ENCODE results near the gene CNTRL. TPM values are rescaled to one million over a fixed set of nuclear protein-coding genes. Genes with fewer than 3 reads are reported as not detected.

CNTRL gene
- total and polyA plus RNA-seq, 5 donors from 2014 or later = 12.2 to 135 (median 15.9) TPM

- Histone ChIP-seq H3K9me3 (ENCODE audit: control insufficient read depth in 2 of 2, low read length in 2 of 2) (no peaks in the 10 kb centered on the region), H3K36me3 (ENCODE audit: control insufficient read depth, insufficient read depth, low read length) (no peaks in the 10 kb centered on the region), H3K4me3 (ENCODE audit: low read depth, low read length) (no peak overlapping the region), H3K27ac (ENCODE audit: insufficient read depth, low read length, poor library complexity, severe bottlenecking) (no peak overlapping the region), H3K4me1 (ENCODE audit: control insufficient read depth, insufficient read depth, low read length, poor library complexity, severe bottlenecking) (peaks cover 9% of the 10 kb centered on the region), H3K27me3 (ENCODE audit: control insufficient read depth, insufficient read depth, low read length) (no peaks in the 10 kb centered on the region)
- Mint-ChIP-seq H3K27me3 (no peaks in the 10 kb centered on the region), H3K27ac (no peak overlapping the region), H3K36me3 (peaks cover 7% of the 10 kb centered on the region), H3K9me3 (peaks cover 0 to 5% (median 0%) of the 10 kb centered on the region in 7 donors), H3K4me1 (peaks cover 10 to 22% (median 16%) of the 10 kb centered on the region in 4 donors), H3K4me3 (peak overlapping the region in 1 of 4 donors; percentile 36)
- DNase-seq (no peak), ATAC-seq (ENCODE audit: low read depth in 2 of 2) (no peak)
Measured at GRCh38 chr9:121059513-121059912, 15.2 kb upstream of the CNTRL start.

- peaks cover 9% of the 10 kb centered on the region for H3K4me1 ChIP-seq (ENCODE audit: control insufficient read depth, insufficient read depth, low read length, poor library complexity, severe bottlenecking)
- ATAC-seq (ENCODE audit: low read depth in 2 of 2) (no peak), DNase-seq (peak; percentile 26 to 77 (median 59))
- no peak overlapping the region for H3K27ac ChIP-seq (ENCODE audit: insufficient read depth, low read length, poor library complexity, severe bottlenecking)
- peaks cover 10 to 22% (median 16%) of the 10 kb centered on the region in 4 donors for H3K4me1 Mint-ChIP-seq
- no peak overlapping the region for H3K4me3 ChIP-seq (ENCODE audit: low read depth, low read length)
- no peak overlapping the region for H3K27ac Mint-ChIP-seq
- H3K27me3 Mint-ChIP-seq = no peaks in the 10 kb centered on the region
- H3K4me3 Mint-ChIP-seq = no peak overlapping the region
- H3K36me3 Mint-ChIP-seq = peaks cover 7% of the 10 kb centered on the region
- H3K9me3 Mint-ChIP-seq = peaks cover 0 to 5% (median 0%) of the 10 kb centered on the region in 7 donors
- H3K9me3 ChIP-seq (ENCODE audit: control insufficient read depth in 2 of 2, low read length in 2 of 2) = no peaks in the 10 kb centered on the region
- no peaks in the 10 kb centered on the region for H3K27me3 ChIP-seq (ENCODE audit: control insufficient read depth, insufficient read depth, low read length)
- H3K36me3 ChIP-seq (ENCODE audit: control insufficient read depth, insufficient read depth, low read length) = no peaks in the 10 kb centered on the region
Measured at GRCh38 chr9:121059998-121060636, 14.6 kb upstream of the CNTRL start.

GRCh38 chr9:121066850-121067249 is 7.9 kb upstream of the CNTRL start:
- H3K4me3 Mint-ChIP-seq = no peak overlapping the region
- Histone ChIP-seq H3K27me3 (ENCODE audit: control insufficient read depth, insufficient read depth, low read length) (no peaks in the 10 kb centered on the region), H3K4me1 (ENCODE audit: control insufficient read depth, insufficient read depth, low read length, poor library complexity, severe bottlenecking) (peaks cover 9% of the 10 kb centered on the region), H3K27ac (ENCODE audit: insufficient read depth, low read length, poor library complexity, severe bottlenecking) (no peak overlapping the region), H3K4me3 (ENCODE audit: low read depth, low read length) (no peak overlapping the region), H3K36me3 (ENCODE audit: control insufficient read depth, insufficient read depth, low read length) (no peaks in the 10 kb centered on the region), H3K9me3 (ENCODE audit: control insufficient read depth in 2 of 2, low read length in 2 of 2) (no peaks in the 10 kb centered on the region)
- ATAC-seq (ENCODE audit: low read depth in 2 of 2) (no peak), DNase-seq (no peak)
- H3K9me3 Mint-ChIP-seq = peaks cover 0 to 8% (median 2%) of the 10 kb centered on the region in 7 donors
- no peaks in the 10 kb centered on the region for H3K27me3 Mint-ChIP-seq
- peaks cover 11 to 40% (median 19%) of the 10 kb centered on the region in 4 donors for H3K4me1 Mint-ChIP-seq
- H3K27ac Mint-ChIP-seq = no peak overlapping the region
- H3K36me3 Mint-ChIP-seq = no peaks in the 10 kb centered on the region

GRCh38 chr9:121067640-121068039 is 7.1 kb upstream of the CNTRL start:
- H3K4me1 Mint-ChIP-seq = peaks cover 7 to 39% (median 19%) of the 10 kb centered on the region in 4 donors
- ATAC-seq (ENCODE audit: low read depth in 2 of 2) (no peak), DNase-seq (no peak)
- no peaks in the 10 kb centered on the region for H3K27me3 Mint-ChIP-seq
- H3K4me3 ChIP-seq (ENCODE audit: low read depth, low read length) = no peak overlapping the region
- H3K36me3 Mint-ChIP-seq = no peaks in the 10 kb centered on the region
- H3K4me1 ChIP-seq (ENCODE audit: control insufficient read depth, insufficient read depth, low read length, poor library complexity, severe bottlenecking) = peaks cover 8% of the 10 kb centered on the region
- H3K4me3 Mint-ChIP-seq = peak overlapping the region in 1 of 4 donors; percentile 40
- peaks cover 0 to 8% (median 2%) of the 10 kb centered on the region in 7 donors for H3K9me3 Mint-ChIP-seq
- H3K27ac Mint-ChIP-seq = no peak overlapping the region
- H3K27me3 ChIP-seq (ENCODE audit: control insufficient read depth, insufficient read depth, low read length) = no peaks in the 10 kb centered on the region
- H3K36me3 ChIP-seq (ENCODE audit: control insufficient read depth, insufficient read depth, low read length) = no peaks in the 10 kb centered on the region
- no peak overlapping the region for H3K27ac ChIP-seq (ENCODE audit: insufficient read depth, low read length, poor library complexity, severe bottlenecking)
- no peaks in the 10 kb centered on the region for H3K9me3 ChIP-seq (ENCODE audit: control insufficient read depth in 2 of 2, low read length in 2 of 2)

- no peaks in the 10 kb centered on the region for H3K36me3 Mint-ChIP-seq
- Histone ChIP-seq H3K4me1 (ENCODE audit: control insufficient read depth, insufficient read depth, low read length, poor library complexity, severe bottlenecking) (peaks cover 20% of the 10 kb centered on the region), H3K27ac (ENCODE audit: insufficient read depth, low read length, poor library complexity, severe bottlenecking) (no peak overlapping the region), H3K27me3 (ENCODE audit: control insufficient read depth, insufficient read depth, low read length) (no peaks in the 10 kb centered on the region), H3K4me3 (ENCODE audit: low read depth, low read length) (no peak overlapping the region), H3K36me3 (ENCODE audit: control insufficient read depth, insufficient read depth, low read length) (no peaks in the 10 kb centered on the region), H3K9me3 (ENCODE audit: control insufficient read depth in 2 of 2, low read length in 2 of 2) (no peaks in the 10 kb centered on the region)
- peak overlapping the region in 1 of 4 donors; percentile 43 for H3K4me3 Mint-ChIP-seq
- H3K9me3 Mint-ChIP-seq = peaks cover 0 to 8% (median 2%) of the 10 kb centered on the region in 7 donors
- DNase-seq = no peak
- H3K27me3 Mint-ChIP-seq = no peaks in the 10 kb centered on the region
- H3K27ac Mint-ChIP-seq = peak overlapping the region in 1 of 3 donors; percentile 71
- H3K4me1 Mint-ChIP-seq = peaks cover 9 to 48% (median 24%) of the 10 kb centered on the region in 4 donors
- ATAC-seq (ENCODE audit: low read depth in 2 of 2) = no peak
Measured at GRCh38 chr9:121069396-121069795, 5.4 kb upstream of the CNTRL start.

GRCh38 chr9:121071370-121071755 is 3.4 kb upstream of the CNTRL start:
- Mint-ChIP-seq H3K4me1 (peaks cover 16 to 67% (median 34%) of the 10 kb centered on the region in 4 donors), H3K9me3 (peaks cover 0 to 8% (median 2%) of the 10 kb centered on the region in 7 donors), H3K27ac (peak overlapping the region; percentile 96 to 99 (median 97)), H3K4me3 (peak overlapping the region; percentile 95 to 97 (median 96)), H3K27me3 (no peaks in the 10 kb centered on the region), H3K36me3 (no peaks in the 10 kb centered on the region)
- Histone ChIP-seq H3K36me3 (ENCODE audit: control insufficient read depth, insufficient read depth, low read length) (no peaks in the 10 kb centered on the region), H3K4me1 (ENCODE audit: control insufficient read depth, insufficient read depth, low read length, poor library complexity, severe bottlenecking) (peaks cover 31% of the 10 kb centered on the region), H3K9me3 (ENCODE audit: control insufficient read depth in 2 of 2, low read length in 2 of 2) (no peaks in the 10 kb centered on the region), H3K27ac (ENCODE audit: insufficient read depth, low read length, poor library complexity, severe bottlenecking) (peak overlapping the region; percentile 76), H3K4me3 (ENCODE audit: low read depth, low read length) (peak overlapping the region; percentile 98), H3K27me3 (ENCODE audit: control insufficient read depth, insufficient read depth, low read length) (no peaks in the 10 kb centered on the region)
- ATAC-seq (ENCODE audit: low read depth in 2 of 2) (no peak), DNase-seq (peak in 1 of 3 donors; percentile 51)

GRCh38 chr9:121071756-121072421 is 2.9 kb upstream of the CNTRL start:
- Histone ChIP-seq H3K9me3 (ENCODE audit: control insufficient read depth in 2 of 2, low read length in 2 of 2) (no peaks in the 10 kb centered on the region), H3K27me3 (ENCODE audit: control insufficient read depth, insufficient read depth, low read length) (no peaks in the 10 kb centered on the region), H3K27ac (ENCODE audit: insufficient read depth, low read length, poor library complexity, severe bottlenecking) (peak overlapping the region; percentile 76), H3K4me3 (ENCODE audit: low read depth, low read length) (peak overlapping the region; percentile 98), H3K36me3 (ENCODE audit: control insufficient read depth, insufficient read depth, low read length) (no peaks in the 10 kb centered on the region), H3K4me1 (ENCODE audit: control insufficient read depth, insufficient read depth, low read length, poor library complexity, severe bottlenecking) (peaks cover 36% of the 10 kb centered on the region)
- ATAC-seq (ENCODE audit: low read depth in 2 of 2) (peak; percentile 21 to 32), DNase-seq (peak; percentile 33 to 72 (median 55))
- Mint-ChIP-seq H3K27me3 (no peaks in the 10 kb centered on the region), H3K36me3 (no peaks in the 10 kb centered on the region), H3K4me3 (peak overlapping the region; percentile 95 to 97 (median 96)), H3K27ac (peak overlapping the region; percentile 96 to 99 (median 97)), H3K9me3 (peaks cover 0 to 8% (median 2%) of the 10 kb centered on the region in 7 donors), H3K4me1 (peaks cover 22 to 73% (median 40%) of the 10 kb centered on the region in 4 donors)
